BE2C (cell line): ENCODE data around the gene LHX3.
"Not testable (repeated sequence)": the region's sequence is repeated elsewhere in the genome, so short reads cannot be mapped to it uniquely, and the experiment has no call there.

Experiments
- DNase-seq: peaks from one replicate; pipeline ENCODE4 v3.0.0-alpha.2; 2020
- H3K27me3 ChIP-seq: fragments of 250-450 bp; sonication (Bioruptor Pico); 2 replicates; pipeline ENCODE4 v1.5.1; 2020; ENCODE audit warnings: mild to moderate bottlenecking
- H3K36me3 ChIP-seq: fragments of 250-450 bp; sonication (Bioruptor Pico); 2 replicates; pipeline ENCODE4 v1.5.1; 2020; ENCODE audit warnings: mild to moderate bottlenecking
- H3K4me1 ChIP-seq: fragments of 250-450 bp; sonication (Bioruptor Pico); 2 replicates; pipeline ENCODE4 v1.5.1; 2020
- H3K4me3 ChIP-seq: 2 replicates; pipeline ENCODE4 v1.5.1; 2011; ENCODE audit warnings: low read depth, low read length
- H3K9me3 ChIP-seq: fragments of 250-450 bp; sonication (Bioruptor Pico); 2 replicates; pipeline ENCODE4 v1.5.1; 2020
- TF ChIP-seq, protein P1 (sequence below): IDR thresholded peaks from 2 replicates; pipeline ENCODE4 v1.5.1; 2012; ENCODE audit warnings: mild to moderate bottlenecking, low read depth, low read length

The LHX3 gene

GRCh38 chr9:136238342-136238732 is 33.4 kb upstream of the LHX3 start:
- H3K4me1 ChIP-seq = peaks cover 9% of the 10 kb centered on the region
- H3K36me3 ChIP-seq = peaks cover 55% of the 10 kb centered on the region

DNA sequence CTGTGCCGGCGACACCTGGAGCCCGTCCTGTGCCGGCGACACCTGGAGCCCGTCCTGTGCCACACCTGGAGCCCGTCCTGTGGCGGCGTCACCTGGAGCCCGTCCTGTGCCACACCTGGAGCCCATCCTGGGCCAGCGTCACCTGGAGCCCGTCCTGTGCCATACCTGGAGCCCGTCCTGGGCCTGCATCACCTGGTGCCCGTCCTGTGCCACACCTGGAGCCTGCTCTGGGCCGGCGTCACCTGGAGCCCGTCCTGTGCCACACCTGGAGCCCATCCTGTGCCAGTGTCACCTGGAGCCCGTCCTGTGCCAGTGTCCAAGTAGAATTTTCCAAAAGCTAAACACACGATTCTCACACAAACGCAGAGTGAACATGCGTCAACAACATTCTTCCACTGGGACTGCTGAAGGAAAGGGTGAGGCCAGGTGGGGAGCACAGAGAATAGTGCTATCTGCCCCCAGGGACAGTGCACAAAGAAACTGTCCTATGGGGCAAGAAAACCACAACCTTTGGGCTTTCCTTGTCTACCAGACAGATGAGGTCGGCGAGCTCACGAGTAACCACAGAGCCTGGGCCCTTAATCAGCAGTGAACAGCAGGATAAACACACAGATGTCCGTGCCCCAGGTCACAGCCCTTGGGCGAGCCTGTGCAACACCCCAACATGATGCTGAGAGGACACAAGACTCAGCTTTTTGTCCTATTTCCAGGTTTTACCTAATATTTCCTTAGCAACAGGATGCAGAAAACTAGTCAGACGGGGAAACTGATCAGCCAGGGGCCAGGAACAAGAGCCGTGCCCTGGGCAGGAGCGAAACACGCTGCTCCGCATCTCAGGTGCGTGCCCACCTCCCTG is 32.8 kb upstream of the LHX3 start:
- peaks cover 5% of the 10 kb centered on the region for H3K4me1 ChIP-seq

More at GRCh38 chr9:136238342-136238732, 33.4 kb upstream of the LHX3 start:
- H3K9me3 ChIP-seq = no peaks in the 10 kb centered on the region
- TF ChIP-seq, protein P1, sequence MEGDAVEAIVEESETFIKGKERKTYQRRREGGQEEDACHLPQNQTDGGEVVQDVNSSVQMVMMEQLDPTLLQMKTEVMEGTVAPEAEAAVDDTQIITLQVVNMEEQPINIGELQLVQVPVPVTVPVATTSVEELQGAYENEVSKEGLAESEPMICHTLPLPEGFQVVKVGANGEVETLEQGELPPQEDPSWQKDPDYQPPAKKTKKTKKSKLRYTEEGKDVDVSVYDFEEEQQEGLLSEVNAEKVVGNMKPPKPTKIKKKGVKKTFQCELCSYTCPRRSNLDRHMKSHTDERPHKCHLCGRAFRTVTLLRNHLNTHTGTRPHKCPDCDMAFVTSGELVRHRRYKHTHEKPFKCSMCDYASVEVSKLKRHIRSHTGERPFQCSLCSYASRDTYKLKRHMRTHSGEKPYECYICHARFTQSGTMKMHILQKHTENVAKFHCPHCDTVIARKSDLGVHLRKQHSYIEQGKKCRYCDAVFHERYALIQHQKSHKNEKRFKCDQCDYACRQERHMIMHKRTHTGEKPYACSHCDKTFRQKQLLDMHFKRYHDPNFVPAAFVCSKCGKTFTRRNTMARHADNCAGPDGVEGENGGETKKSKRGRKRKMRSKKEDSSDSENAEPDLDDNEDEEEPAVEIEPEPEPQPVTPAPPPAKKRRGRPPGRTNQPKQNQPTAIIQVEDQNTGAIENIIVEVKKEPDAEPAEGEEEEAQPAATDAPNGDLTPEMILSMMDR = no peak
- DNase-seq = no peak
- H3K27me3 ChIP-seq = no peaks in the 10 kb centered on the region
- no peak overlapping the region for H3K4me3 ChIP-seq

GRCh38 chr9:136236471-136237410 is 31.8 kb upstream of the LHX3 start:
- peaks cover 60% of the 10 kb centered on the region for H3K36me3 ChIP-seq
- not testable (repeated sequence) for H3K9me3 ChIP-seq, DNase-seq, H3K27me3 ChIP-seq, H3K4me1 ChIP-seq, H3K4me3 ChIP-seq

More for the DNA sequence above, 32.8 kb upstream of the LHX3 start:
- Histone ChIP-seq H3K9me3 (no peaks in the 10 kb centered on the region), H3K4me3 (no peak overlapping the region), H3K36me3 (peaks cover 57% of the 10 kb centered on the region), H3K27me3 (no peaks in the 10 kb centered on the region)
- DNase-seq = no peak
- TF ChIP-seq, protein P1 = no peak

- no peak for DNase-seq
- Histone ChIP-seq H3K27me3 (no peaks in the 10 kb centered on the region), H3K36me3 (peaks cover 53% of the 10 kb centered on the region), H3K4me3 (no peak overlapping the region), H3K4me1 (peaks cover 5% of the 10 kb centered on the region), H3K9me3 (no peaks in the 10 kb centered on the region)
- TF ChIP-seq, protein P1 = no peak
Observed at GRCh38 chr9:136235709-136236455, 31.0 kb upstream of the LHX3 start.

GRCh38 chr9:136235171-136235570 is 30.2 kb upstream of the LHX3 start:
- no peak for DNase-seq
- Histone ChIP-seq H3K4me1 (peaks cover 5% of the 10 kb centered on the region), H3K27me3 (no peaks in the 10 kb centered on the region), H3K9me3 (no peaks in the 10 kb centered on the region), H3K4me3 (no peak overlapping the region), H3K36me3 (peaks cover 50% of the 10 kb centered on the region)
- TF ChIP-seq, protein P1 = no peak

DNA sequence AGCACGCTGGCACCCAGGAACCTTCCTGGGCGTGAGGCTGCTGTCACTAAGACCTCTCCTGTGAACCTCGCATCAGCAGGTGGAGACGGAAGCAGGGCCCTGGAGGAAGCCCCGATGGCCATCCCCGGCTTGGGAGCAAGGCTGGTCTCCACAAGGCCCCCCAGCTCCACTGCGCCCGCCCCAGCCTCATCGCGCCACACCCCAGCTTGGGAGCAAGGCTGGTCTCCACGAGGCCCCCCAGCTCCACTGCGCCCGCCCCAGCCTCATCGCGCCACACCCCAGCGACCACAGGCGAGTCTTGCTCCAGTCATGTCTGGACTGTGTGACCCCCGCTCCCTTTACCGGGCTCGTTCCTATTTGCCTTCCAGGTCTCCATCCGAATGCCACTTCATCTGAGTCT is 29.7 kb upstream of the LHX3 start:
- H3K4me1 ChIP-seq = peaks cover 2% of the 10 kb centered on the region
- H3K4me3 ChIP-seq = no peak overlapping the region
- no peaks in the 10 kb centered on the region for H3K9me3 ChIP-seq
- no peak for DNase-seq
- TF ChIP-seq, protein P1 = no peak
- H3K27me3 ChIP-seq = no peaks in the 10 kb centered on the region
- H3K36me3 ChIP-seq = peaks cover 49% of the 10 kb centered on the region
